ENCODE results near the gene EIF4EBP3.
"Not testable (repeated sequence)": the region's sequence is repeated elsewhere in the genome, so short reads cannot be mapped to it uniquely, and the experiment has no call there.

The EIF4EBP3 gene

DNA sequence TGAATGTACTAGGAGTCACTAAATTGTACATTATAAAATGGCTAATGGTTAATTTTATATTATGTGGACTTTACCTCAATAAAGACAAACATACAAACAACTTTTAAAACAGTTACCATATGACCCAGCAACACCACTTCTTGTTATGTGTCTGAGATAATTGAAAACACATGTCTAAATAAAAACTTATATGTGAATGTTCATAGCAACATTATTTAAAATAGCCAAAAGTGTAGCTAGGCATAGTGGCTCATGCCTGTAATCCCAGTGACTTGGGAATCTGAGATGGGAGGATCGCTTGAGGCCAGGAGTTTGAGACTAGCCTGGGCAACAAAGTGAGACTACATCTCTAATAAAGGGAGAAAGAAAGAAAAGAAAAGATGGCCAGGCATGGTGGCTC lies 40.0 kb downstream of the EIF4EBP3 start:
- H3K4me3 ChIP-seq (ENCODE audit: control insufficient read depth, low read depth, low read length), result no peak overlapping the region
- peak; percentile 32 for DNase-seq (ENCODE audit: low read depth)
- TF ChIP-seq CTCF (conservative IDR thresholded peaks at IDR 0.05; ENCODE audit: control insufficient read depth, insufficient read depth, low read depth, low read length), result no peak

DNA sequence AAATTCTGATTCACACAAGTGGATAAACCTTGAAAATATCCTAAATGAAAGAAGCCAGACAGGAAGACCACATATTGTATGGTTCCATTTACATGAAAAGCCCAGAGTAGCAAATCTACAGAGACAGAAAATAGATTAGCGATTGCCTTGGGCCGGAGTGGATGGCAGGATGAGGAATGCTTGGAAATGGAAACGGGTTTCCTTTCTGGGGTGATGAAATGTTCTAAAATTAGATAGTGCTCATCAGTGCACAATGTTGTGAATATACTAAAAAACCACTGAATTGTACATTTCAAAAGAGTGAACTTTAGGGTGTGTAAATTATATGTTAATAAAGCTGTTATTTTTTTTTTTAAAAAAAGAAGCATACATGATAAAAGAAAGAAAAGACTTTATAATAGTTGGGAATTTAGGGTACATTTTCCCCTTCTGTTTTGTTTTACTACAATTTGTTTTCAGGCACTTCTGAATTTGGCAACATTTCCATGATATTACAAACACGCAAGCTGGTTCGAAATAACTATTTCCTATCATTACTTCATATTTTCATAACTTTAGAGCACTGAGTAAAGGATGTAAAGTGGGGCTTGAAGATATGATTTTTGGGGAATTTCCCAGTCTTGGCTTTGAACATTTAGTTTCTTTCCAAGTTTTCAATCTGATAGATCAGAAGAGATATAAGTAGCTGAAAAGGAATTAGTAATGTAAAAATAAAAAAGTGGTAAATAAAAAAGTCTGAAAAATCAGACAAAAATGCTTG lies 41.0 kb downstream of the EIF4EBP3 start:
- no peak for TF ChIP-seq CTCF (conservative IDR thresholded peaks at IDR 0.05; ENCODE audit: control insufficient read depth, insufficient read depth, low read depth, low read length)
- peak; percentile 51 for DNase-seq (ENCODE audit: low read depth)
- no peak overlapping the region for H3K4me3 ChIP-seq (ENCODE audit: control insufficient read depth, low read depth, low read length)

DNA sequence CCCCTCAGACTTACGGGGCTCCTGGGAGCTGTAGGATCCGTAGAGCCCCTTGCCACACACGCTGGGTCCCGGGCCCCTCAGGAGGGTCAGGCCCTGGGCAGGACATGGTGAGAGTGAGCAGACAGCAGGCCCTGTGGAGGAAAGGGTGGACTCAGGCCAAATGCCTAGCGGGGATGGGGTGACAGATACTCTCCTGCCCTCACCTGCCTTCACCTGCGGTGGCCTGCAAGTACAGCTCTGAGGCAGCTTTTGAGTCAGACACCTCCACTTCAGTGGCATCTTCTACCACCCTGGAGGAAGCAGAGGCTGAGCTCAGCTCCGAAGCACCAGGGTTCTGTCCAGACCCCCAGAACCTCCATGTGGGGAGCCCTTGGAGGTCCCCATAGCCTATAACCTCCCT lies 43.4 kb downstream of the EIF4EBP3 start:
- no peak overlapping the region for H3K4me3 ChIP-seq (ENCODE audit: control insufficient read depth, low read depth, low read length)
- TF ChIP-seq CTCF (conservative IDR thresholded peaks at IDR 0.05; ENCODE audit: control insufficient read depth, insufficient read depth, low read depth, low read length), result no peak
- no peak for DNase-seq (ENCODE audit: low read depth)

DNA sequence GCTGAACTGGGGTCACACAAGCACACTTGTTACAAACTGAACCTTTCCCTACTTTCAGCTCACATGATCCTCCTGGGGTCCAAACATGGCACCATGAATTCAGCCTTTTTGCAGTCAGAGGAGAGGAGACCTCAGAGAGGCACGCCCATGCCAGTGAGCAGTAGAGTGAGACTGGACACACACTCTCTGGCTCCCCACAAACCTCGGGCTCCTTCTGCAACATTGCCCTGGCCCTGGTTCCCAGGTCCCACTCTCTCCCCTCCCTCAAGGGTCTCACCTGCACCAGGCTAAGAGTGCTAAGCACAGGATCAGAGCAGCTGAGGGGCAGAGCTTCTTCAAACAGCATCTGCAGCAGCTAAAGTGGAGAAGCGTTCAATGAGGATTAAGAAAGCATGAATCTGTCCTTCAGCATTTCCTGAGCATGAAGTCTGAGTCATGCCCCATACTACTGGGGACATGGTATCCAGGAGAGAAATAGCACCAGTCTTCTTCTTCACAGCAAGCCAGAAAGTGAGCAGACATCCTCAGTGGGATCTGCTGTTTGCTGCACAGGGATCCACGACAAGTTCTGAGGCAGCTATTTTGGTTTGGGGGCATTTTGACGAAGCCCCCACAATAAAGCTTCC lies 44.4 kb downstream of the EIF4EBP3 start:
- TF ChIP-seq CTCF (conservative IDR thresholded peaks at IDR 0.05; ENCODE audit: control insufficient read depth, insufficient read depth, low read depth, low read length), result no peak
- H3K4me3 ChIP-seq (ENCODE audit: control insufficient read depth, low read depth, low read length), result no peak overlapping the region
- DNase-seq (ENCODE audit: low read depth), result peak; percentile 51

DNA sequence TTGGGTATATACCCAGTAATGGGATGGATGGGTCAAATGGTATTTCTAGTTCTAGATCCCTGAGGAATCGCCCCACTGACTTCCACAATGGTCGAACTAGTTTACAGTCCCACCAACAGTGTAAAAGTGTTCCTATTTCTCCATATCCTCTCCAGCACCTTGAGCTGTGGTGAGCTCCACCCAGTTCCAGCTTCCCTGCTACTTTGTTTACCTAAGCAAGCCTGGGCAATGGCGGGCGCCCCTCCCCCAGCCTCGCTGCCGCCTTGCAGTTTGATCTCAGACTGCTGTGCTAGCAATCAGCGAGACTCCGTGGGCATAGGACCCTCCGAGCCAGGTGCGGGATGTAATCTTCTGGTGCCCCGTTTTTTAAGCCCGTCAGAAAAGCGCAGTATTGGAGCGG lies 45.6 kb downstream of the EIF4EBP3 start:
- H3K4me3 ChIP-seq (ENCODE audit: control insufficient read depth, low read depth, low read length); DNase-seq (ENCODE audit: low read depth): not testable (repeated sequence)

- no peak overlapping the region for H3K4me3 ChIP-seq (ENCODE audit: control insufficient read depth, low read depth, low read length)
- DNase-seq (ENCODE audit: low read depth), result no peak
- TF ChIP-seq CTCF (conservative IDR thresholded peaks at IDR 0.05; ENCODE audit: control insufficient read depth, insufficient read depth, low read depth, low read length), result no peak
These were observed 46.7 kb downstream of the EIF4EBP3 start for GRCh38 chr5:140594169-140594568.

GRCh38 chr5:140595538-140596300 lies 48.3 kb downstream of the EIF4EBP3 start:
- H3K4me3 ChIP-seq (ENCODE audit: control insufficient read depth, low read depth, low read length), result no peak overlapping the region
- TF ChIP-seq CTCF (conservative IDR thresholded peaks at IDR 0.05; ENCODE audit: control insufficient read depth, insufficient read depth, low read depth, low read length), result no peak
- no peak for DNase-seq (ENCODE audit: low read depth)

Measured in fibroblast of mammary gland (primary cell).